ENCODE data around the gene ZGLP1.

The ZGLP1 gene

GRCh38 chr19:10321874-10322835 is 12.5 kb upstream of the ZGLP1 start:
- no peak for TF ChIP-seq ZNF274 (IDR thresholded peaks at IDR 0.05; ENCODE audit: low read depth, low read length)
- no peak for TF ChIP-seq YY1 (IDR thresholded peaks at IDR 0.05; ENCODE audit: insufficient read depth, insufficient read length)
- TF ChIP-seq SUZ12 (IDR thresholded peaks at IDR 0.05; ENCODE audit: extremely low read depth, insufficient read depth, insufficient read length), result no peak
- Histone ChIP-seq H3K4me1 (ENCODE audit: insufficient read depth, insufficient read length) (peaks cover 7% of the 10 kb centered on the region), H3K36me3 (ENCODE audit: insufficient read depth, insufficient read length, low read length) (peaks cover 91% of the 10 kb centered on the region)

GRCh38 chr19:10321417-10321797 is 11.8 kb upstream of the ZGLP1 start:
- Histone ChIP-seq H3K4me3 (ENCODE audit: insufficient read length, low read depth) (no peak overlapping the region), H3K9me3 (ENCODE audit: insufficient read depth, low read length) (no peaks in the 10 kb centered on the region), H3K4me1 (ENCODE audit: insufficient read depth, insufficient read length) (peaks cover 9% of the 10 kb centered on the region), H3K9ac (ENCODE audit: insufficient read length, low read depth) (no peak overlapping the region), H3K27me3 (ENCODE audit: insufficient read depth, insufficient read length) (no peaks in the 10 kb centered on the region), H3K36me3 (ENCODE audit: insufficient read depth, insufficient read length, low read length) (peaks cover 91% of the 10 kb centered on the region)
- TF ChIP-seq YY1 (IDR thresholded peaks at IDR 0.05; ENCODE audit: insufficient read depth, insufficient read length) (no peak), SUZ12 (IDR thresholded peaks at IDR 0.05; ENCODE audit: extremely low read depth, insufficient read depth, insufficient read length) (no peak), ZNF274 (IDR thresholded peaks at IDR 0.05; ENCODE audit: low read depth, low read length) (no peak)
- DNase-seq (ENCODE audit: low read depth, low spot score), result no peak

More at GRCh38 chr19:10321874-10322835, 12.5 kb upstream of the ZGLP1 start:
- Histone ChIP-seq H3K9me3 (ENCODE audit: insufficient read depth, low read length) (no peaks in the 10 kb centered on the region), H3K9ac (ENCODE audit: insufficient read length, low read depth) (no peak overlapping the region), H3K4me3 (ENCODE audit: insufficient read length, low read depth) (no peak overlapping the region), H3K27me3 (ENCODE audit: insufficient read depth, insufficient read length) (no peaks in the 10 kb centered on the region)
- DNase-seq (ENCODE audit: low read depth, low spot score), result no peak

- no peak for DNase-seq (ENCODE audit: low read depth, low spot score)
- no peak overlapping the region for H3K4me3 ChIP-seq (ENCODE audit: insufficient read length, low read depth)
- peaks cover 91% of the 10 kb centered on the region for H3K36me3 ChIP-seq (ENCODE audit: insufficient read depth, insufficient read length, low read length)
- no peaks in the 10 kb centered on the region for H3K9me3 ChIP-seq (ENCODE audit: insufficient read depth, low read length)
- peaks cover 12% of the 10 kb centered on the region for H3K4me1 ChIP-seq (ENCODE audit: insufficient read depth, insufficient read length)
- H3K9ac ChIP-seq (ENCODE audit: insufficient read length, low read depth), result no peak overlapping the region
- H3K27me3 ChIP-seq (ENCODE audit: insufficient read depth, insufficient read length), result no peaks in the 10 kb centered on the region
- TF ChIP-seq SUZ12 (IDR thresholded peaks at IDR 0.05; ENCODE audit: extremely low read depth, insufficient read depth, insufficient read length) (no peak), YY1 (IDR thresholded peaks at IDR 0.05; ENCODE audit: insufficient read depth, insufficient read length) (no peak), ZNF274 (IDR thresholded peaks at IDR 0.05; ENCODE audit: low read depth, low read length) (no peak)
Measured at GRCh38 chr19:10320602-10321416, 11.2 kb upstream of the ZGLP1 start.

- no peaks in the 10 kb centered on the region for H3K9me3 ChIP-seq (ENCODE audit: insufficient read depth, low read length)
- no peaks in the 10 kb centered on the region for H3K27me3 ChIP-seq (ENCODE audit: insufficient read depth, insufficient read length)
- no peak overlapping the region for H3K9ac ChIP-seq (ENCODE audit: insufficient read length, low read depth)
- H3K4me3 ChIP-seq (ENCODE audit: insufficient read length, low read depth), result no peak overlapping the region
- DNase-seq (ENCODE audit: low read depth, low spot score), result no peak
- peaks cover 12% of the 10 kb centered on the region for H3K4me1 ChIP-seq (ENCODE audit: insufficient read depth, insufficient read length)
- H3K36me3 ChIP-seq (ENCODE audit: insufficient read depth, insufficient read length, low read length), result peaks cover 78% of the 10 kb centered on the region
- TF ChIP-seq SUZ12 (IDR thresholded peaks at IDR 0.05; ENCODE audit: extremely low read depth, insufficient read depth, insufficient read length), result no peak
- no peak for TF ChIP-seq ZNF274 (IDR thresholded peaks at IDR 0.05; ENCODE audit: low read depth, low read length)
- TF ChIP-seq YY1 (IDR thresholded peaks at IDR 0.05; ENCODE audit: insufficient read depth, insufficient read length), result no peak
Measured at GRCh38 chr19:10318807-10319682, 9.4 kb upstream of the ZGLP1 start.

- Histone ChIP-seq H3K27me3 (ENCODE audit: insufficient read depth, insufficient read length) (no peaks in the 10 kb centered on the region), H3K4me3 (ENCODE audit: insufficient read length, low read depth) (no peak overlapping the region), H3K9me3 (ENCODE audit: insufficient read depth, low read length) (no peaks in the 10 kb centered on the region), H3K36me3 (ENCODE audit: insufficient read depth, insufficient read length, low read length) (peaks cover 76% of the 10 kb centered on the region), H3K4me1 (ENCODE audit: insufficient read depth, insufficient read length) (peaks cover 10% of the 10 kb centered on the region), H3K9ac (ENCODE audit: insufficient read length, low read depth) (no peak overlapping the region)
- TF ChIP-seq YY1 (IDR thresholded peaks at IDR 0.05; ENCODE audit: insufficient read depth, insufficient read length) (no peak), ZNF274 (IDR thresholded peaks at IDR 0.05; ENCODE audit: low read depth, low read length) (no peak), SUZ12 (IDR thresholded peaks at IDR 0.05; ENCODE audit: extremely low read depth, insufficient read depth, insufficient read length) (no peak)
- no peak for DNase-seq (ENCODE audit: low read depth, low spot score)
Measured at GRCh38 chr19:10317857-10318462, 8.3 kb upstream of the ZGLP1 start.

Data from NT2/D1 (cell line).